Activated CD4-positive, alpha-beta T cell treated with anti-CD3 and anti-CD28 coated beads, Interleukin-2, Interleukin-4, amounts not matched to agents 100 ng/mL and 50 ng/mL, durations not matched to agents 16 hours and 8 hours (primary cell): ENCODE data around the gene VPS35L.

ENCODE experiments used
- DNase-seq: peaks from one replicate; pipeline ENCODE4 v3.0.0-alpha.2; 2020; ENCODE audit warnings: low spot score

Gene VPS35L

DNA sequence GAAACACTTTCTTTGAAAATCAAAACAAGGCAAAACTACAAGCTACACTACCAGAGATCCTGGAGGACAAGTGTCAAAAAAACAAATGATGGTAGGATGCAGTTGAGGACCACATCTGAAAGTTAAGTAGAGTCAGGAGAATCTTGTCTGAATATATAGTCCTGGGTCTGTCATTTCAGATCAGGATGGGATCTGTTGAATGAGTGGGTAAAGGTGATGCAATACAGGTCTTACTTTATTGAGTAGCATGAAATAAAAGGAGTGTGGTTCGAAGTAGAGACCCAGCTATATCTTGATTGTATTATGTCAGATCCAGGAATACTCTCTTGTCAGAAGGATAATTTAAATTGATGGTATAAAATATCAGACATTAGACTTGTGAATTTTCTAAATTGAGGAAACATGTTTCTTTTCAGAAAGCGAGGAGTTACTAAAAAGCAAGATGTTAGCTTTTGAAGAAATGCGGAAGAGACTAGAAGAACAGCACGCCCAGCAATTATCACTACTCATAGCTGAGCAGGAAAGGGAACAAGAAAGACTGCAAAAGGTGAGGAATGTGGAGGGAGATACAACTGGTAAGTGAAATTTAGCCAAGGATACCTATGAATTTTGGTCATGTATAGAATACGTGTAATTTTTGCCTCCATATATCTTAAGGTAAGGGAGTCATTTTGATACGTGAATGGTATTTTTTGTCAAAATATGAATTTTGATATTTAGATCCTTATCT is 15.1 kb upstream of the VPS35L start:
- no peak for DNase-seq

DNA sequence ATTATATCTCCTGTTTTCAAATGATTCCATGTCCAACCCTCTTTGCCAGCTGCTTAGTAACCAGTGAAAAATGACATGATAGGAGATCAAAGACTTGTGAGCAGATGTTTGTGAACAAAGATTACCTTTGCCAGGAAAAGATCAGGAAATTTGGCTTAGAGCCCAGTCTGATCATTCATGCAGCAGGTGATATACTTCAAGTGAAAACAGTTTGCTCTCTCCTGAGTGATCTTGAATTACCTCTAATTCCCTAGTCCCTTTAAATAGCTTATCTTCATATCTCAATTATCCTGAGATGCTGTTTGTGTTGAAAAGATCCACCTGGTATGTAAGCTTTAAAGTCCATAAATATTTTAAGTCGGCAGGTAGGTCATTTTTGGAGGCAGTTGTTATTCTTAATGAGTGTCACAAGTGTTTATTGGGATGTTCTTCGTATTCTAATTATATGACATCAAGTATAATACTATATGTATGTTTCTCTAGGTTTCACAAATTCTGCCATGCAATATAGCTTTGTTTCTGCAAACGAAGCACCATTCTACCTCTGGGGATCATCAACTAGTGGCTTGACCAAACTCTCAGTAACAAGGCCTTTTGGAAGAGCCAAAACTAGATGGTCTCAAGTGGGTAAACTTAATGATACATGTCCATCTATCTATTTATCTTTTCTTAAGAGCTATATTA is 13.2 kb upstream of the VPS35L start:
- DNase-seq: no peak

DNA sequence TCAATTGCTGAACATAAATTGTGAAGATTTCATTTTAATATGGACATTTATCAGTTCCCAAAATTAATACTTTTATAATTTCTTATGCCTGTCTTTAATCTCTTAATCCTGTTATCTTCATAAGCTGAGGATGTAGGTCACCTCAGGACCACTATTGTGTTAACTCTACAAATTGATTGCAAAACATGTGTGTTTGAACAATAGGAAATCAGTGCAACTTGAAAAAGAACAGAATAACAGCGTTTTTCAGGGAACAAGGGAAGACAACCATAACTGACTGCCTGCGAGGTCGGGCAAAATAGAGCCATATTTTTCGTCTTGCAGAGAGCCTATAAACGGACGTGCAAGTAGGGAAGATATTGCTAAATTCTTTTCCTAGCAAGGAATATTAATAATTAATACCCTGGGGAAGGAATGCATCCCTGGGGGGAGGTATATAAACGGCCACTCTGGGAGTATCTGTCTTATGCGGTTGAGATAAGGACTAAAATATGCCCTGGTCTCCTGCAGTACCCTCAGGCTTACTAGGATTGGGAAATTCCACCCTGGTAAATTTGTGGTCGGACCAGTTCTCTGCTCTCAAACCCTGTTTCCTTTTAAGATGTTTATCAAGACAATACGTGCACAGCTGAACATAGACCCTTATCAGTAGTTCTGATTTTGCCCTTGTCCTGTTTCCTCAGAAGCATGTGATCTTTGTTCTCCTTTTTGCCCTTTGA is 12.1 kb upstream of the VPS35L start:
- DNase-seq: peak; percentile 45

DNA sequence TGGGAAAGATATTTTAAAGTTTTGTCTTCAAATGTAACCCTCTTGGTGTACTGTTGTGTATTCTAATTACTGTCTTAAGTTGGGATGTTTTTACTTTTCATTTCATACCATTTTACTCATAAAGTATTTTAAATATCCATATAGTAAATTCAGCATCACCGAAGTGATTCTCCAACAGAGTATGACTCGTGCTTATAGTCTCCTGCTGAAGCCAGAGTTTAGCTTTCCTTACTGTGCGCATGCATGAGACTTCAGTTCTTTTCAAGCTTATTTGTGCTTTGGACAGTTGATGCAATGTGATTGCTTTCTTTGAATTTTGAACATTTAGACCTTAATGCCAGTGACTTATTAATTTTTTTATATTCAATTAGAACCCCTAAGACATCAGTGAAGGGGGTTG is 7.4 kb upstream of the VPS35L start:
- no peak for DNase-seq

DNA sequence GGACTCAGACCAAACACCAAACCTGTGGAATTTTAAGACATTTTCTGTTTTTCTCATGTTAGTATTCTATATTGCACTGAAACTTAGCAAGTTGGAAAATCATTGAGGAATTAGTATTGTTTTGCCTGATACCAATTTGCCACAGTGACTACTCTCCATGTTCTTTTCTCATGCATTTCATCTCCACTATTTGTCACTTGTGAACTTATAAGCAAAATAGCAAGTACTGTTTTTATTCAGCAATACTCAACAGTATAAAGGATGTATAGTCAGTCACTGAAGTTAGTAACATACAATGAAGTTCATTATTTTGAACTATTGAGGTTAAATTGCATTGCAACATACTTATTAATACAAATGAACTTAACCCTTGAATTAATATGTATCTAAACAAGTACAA is 5.8 kb upstream of the VPS35L start:
- DNase-seq: peak; percentile 50

DNA sequence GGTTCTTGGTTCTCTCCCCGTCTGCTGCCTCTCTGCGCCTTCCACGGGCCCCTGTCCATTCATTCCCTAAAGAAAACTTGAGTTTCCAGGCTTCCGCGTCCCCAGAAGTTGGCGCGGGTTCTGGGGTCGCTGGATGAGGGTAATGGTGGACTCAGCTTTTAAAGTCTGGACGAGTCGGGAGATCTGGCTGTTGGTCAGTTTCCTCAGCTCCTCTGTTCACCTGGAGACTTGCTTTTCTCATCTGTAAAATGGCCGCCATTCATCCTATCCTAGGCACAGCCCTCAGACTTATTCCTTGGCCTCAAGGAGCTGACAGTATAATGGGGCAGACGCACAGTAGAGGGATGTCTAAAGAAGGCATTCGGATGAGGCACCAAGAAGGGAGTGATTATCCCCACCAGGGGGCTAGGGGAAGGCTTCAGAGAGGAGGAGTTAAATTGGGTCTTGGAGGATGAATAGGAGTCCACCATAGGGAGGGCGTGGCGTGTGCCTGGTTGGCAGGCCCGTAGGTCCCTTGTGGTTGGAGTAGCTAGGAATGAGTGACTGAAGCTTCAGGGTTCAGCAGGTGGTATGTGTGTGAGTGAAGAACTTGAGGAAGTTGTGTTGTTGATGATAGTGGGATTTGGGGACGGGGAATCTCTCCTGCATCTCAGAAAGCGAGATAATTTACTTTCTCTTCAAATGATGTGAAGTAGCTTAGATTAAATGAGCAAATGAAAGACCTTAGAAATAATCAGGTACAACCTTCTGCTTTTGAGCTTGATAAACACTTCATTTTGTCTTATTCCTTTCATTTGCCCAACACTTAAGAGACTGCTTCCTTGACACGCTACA is 652 bp downstream of the VPS35L start:
- DNase-seq: peak; percentile 60

DNA sequence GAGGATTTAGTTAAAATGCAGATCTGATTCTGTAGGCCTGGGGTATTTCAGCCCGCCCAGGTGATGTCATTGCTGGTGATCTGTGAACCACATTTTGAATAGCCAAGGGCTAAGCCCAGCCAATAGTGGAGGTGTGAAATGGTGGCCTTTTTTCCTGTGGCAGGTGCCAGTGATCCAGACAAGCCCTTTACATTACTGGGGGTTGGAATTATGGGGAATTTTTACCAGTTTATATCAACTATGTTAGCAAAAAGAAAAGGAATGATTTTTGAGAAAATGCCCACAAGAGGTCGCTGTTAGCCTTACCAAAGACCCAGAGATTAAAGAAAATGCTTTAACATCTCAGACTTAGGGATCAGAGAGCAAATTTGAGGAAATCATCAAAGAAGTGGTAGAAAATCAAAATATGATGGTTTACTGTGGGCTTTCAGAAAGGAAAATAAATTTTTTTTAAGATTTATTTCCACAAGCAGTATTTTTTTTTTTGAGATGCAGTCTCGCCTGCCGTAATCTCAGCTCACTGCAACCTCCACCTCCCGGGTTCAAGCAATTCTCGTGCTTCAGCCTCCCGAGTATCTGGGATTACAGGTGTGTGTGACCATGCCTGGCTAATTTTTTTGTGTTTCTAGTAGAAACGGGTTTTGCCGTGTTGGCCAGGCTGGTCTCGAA is 3.9 kb downstream of the VPS35L start:
- peak; percentile 40 for DNase-seq

DNA sequence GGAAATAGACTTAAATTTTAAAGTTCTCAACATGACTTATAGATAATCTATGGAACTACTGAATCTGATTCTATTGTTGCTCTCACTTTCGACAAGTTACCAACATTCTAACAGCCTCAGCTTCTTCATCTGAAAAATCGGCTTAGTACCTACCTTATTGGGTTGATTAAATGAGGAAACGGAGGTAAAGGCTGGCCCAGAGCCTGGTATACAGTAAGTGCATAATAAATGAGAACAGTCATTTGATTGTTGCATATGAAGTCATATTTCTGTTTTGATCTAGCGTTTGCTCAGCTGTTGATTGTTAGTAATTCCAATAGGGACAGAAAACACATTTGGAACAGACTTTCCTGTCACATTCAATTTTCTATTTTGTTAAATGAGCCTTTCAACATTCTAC is 4.6 kb downstream of the VPS35L start:
- no peak for DNase-seq

DNA sequence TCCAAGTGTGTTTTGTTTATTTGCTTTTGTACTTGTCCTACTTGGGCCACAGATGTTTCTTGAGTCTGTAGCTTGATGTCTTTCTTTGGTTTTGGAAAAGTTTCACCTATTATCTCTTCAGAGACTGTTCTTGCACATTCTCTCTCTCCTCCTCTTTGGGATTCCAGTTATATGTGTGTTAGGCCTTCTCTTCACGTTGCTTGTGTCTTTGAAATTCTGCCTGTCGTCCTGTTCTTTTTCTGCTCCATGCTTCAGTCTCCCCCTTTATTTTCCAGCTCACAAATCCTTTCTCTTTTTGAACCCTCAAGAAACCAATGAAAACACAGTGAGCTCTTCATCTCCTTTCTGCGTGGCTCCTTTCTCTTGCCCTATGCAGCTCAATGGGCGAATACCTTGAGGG is 7.9 kb downstream of the VPS35L start:
- no peak for DNase-seq

DNA sequence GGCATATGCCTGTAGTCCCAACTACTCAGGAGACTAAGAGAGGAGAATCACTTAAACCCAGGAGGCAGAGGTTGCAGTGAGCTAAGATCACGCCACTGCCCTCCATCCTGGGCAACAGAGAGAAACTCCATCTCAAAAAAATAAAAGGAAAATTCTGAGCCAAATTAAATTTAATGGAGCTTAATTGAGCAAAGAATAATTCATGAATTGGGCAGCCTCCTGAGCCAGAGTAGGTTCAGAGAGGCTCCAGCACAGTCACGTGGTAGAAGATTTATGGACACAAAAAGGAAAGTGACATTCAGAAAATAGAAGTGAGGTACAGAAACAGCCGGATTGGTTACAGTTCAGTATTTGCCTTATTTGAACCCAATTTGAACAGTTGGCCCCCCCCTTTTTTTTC is 10.9 kb downstream of the VPS35L start:
- DNase-seq: no peak

DNA sequence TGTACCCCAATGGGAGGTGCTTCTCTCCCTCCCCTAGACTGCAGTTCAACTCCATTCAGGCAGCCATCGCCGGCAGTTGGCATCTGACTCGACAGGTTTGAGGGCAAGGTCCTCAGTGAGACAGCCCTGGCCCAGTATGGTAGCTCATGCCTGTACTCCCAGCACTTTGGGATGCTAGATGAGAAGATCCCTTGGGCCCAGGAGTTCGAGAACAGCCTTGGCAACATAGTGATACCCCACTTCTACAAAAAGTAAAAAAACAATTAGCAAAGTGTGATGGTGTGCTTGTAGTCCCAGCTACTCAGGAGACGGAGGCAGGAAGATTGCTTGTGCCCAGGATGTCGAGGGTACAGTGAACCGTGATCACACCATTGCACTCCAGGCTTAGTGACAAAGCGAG is 12.1 kb downstream of the VPS35L start:
- no peak for DNase-seq

DNA sequence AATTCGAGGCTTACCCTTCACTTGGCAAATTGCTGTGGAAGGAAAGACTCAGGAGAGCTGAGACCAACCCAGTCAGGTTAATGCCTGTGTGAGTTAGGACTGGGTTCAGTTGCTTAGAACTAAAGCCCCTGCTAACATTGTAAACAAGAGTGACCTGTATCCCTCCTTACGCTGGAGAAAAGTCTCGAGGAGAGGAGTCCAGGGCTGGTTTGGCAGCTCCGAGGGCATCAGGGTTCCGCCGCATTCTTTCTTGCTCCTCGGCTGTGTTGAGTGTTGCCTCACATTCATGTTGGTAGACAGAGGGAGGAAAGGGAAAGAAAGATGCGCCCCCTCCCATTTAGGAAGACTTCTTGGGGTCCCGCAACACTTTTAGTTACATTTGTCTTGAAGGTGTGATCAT is 18.5 kb downstream of the VPS35L start:
- DNase-seq: no peak

DNA sequence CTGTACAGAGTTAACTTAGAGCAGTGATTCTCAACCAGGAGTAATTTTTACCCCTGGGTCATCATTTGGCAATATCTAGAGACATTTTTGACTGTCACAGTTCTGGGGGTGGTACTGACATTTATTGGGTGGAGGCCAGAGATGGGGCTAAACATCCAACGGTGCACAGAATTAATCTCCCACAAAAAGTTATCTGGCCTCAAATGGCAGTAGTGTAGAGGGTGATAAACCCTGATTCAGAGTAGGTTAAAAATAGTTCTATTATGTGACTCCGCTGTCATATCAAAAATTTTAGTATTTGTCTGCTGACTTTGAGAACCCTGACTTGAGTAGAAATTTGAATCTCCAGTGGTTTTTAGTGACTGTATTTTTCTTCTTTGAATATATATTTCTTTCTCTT is 19.1 kb downstream of the VPS35L start:
- no peak for DNase-seq

DNA sequence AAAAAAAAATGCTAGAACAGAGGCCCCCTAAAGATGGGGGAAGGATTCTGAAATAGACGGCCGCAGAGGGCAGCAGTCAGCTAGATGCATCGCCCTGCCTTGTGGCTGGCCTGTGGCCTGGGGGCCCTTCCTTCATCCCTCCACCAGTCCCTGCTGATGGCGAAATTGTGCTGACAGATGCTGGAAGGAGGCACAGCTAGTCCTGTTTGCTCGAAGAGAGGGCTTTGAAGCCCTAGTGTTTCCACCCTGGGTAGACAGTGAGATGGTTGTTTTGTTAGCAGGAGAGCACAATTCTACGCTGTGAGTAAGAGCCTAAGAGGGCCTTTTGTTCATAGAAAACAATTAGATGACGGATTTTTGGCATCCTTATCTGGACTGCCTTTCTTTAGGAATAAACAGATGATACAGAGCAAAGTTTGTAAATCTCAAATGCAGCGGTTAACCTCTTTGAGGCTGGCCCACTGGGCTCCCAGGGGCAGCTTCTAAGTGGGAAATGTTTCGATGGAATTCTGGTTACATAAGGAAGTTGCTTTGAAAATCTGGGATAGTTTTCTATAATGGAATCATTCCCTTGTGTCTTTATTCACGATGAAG is 23.0 kb downstream of the VPS35L start:
- DNase-seq: no peak

DNA sequence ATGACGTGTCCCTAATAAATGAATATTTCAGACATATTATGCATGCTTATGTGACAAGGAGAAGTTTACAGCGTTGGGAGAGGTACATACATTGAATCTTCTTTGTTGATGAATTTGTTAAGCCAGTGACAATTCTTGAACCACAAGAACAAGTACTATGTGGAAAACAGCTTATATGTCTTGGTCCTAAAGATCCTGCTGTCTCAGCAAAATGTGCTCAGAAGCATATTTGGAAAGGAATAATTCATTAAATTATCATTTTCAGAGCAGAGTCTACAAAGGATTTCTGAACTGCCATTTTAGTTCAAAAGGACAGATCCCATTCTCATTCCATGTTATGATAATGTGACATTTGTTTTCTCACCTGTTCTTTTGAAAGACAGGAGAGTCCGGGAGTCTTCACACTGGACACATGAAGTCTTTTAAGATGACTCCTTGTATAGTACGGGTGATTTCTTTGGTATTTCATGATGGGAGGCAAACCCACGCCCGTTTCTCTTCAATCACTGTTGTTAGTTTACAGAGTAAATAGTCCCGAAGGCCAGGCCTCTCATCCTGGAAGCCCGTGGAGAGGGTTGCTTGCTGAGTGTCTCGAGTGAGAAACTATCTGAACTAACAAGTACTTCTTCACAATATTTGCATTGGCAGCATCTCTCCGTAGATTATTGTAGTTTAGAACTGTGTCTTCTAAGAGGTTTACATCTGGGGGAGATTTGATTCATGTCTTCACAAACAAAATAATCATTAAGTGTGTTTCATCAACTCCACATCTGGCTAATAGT is 26.7 kb downstream of the VPS35L start:
- DNase-seq: no peak

DNA sequence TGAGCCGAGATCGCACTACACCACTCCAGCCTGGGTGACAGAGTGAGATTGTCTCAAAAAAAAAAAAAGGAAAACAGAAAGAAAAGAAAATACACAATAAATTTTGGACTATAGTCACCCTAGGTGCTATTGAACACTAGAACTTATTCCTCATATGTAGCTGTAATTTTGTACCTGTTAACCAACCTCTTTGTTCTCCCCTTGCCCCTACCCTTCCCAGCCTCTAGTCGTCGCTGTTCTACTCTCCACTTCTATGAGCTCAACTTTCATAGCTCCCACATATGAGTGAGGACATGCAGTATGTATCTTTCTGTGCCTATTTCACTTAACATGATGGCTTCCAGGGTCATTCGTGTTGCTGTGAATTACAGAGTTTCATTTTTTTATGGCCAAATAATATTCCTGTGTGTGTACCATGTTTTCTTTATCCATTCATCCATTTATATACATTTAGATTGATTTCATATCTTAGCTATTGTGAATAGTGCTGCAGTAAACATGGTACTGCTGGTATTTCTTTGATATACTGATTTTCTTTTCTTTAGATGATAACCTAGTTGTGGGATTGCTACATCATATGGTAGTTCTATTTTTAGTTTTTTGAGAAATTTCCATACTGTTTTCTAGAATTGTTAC is 28.3 kb downstream of the VPS35L start:
- peak; percentile 34 for DNase-seq

DNA sequence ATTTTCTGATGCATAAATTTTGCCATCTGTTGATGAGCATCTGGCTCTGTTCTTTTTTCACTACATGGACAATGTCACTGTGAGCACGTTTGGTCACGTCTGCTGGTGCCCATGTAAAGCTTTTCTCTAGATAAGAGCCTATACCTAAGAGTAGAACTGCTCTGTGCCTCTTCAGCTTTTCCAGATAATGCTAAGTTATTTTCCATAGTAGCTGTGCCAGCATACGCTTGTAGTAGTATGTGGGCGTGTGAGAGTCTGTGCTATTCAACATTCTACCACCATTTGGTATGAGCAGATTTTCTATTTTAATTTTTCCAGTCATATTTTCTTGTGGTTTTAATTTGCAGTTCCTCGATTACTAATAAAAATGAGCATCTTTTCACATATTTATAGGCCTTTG is 33.2 kb downstream of the VPS35L start:
- DNase-seq: no peak

DNA sequence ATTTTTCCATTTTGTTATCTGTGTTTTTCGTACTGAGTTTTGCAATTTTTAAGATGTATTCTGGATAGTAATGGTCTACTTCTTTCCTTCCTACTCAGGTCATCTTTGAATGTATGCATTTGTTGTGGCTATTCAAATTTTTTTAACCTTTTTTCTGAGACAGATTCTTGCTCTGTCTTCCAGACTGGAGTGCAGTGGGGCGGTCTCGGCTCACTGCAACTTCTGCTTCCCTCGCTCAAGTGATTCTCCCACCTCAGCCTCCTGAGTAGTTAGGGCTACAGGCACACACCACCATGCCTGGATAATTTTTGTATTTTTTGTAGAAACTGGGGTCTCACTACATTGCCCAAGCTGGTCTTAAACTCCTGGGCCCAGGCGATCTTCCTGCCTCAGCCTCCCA is 33.6 kb downstream of the VPS35L start:
- DNase-seq: no peak

DNA sequence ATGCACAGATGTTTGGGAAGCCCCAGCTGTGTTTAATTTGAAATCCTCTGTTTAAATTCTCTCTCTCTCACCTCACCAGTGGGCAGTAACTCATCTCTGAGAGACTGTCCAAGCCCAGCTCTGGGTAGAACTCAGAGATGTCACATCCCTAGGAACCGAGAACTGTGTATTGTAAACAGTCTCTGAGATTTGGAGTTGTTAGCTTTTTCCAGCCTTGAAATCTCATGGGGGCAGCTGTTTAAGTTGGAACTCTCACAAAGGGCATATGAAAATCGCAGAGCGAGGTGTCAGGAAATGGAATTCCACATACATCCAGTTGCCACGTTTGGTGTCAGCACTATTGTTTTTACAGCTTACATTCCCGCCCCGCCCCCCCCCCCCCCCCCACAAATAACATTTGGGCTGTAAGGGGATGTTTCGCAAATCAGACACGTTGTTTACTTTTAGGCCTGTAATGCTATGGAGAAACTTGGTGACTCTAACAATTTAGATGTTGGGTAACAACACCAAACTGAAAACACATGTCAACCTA is 34.3 kb downstream of the VPS35L start:
- DNase-seq: no peak
